ENCODE measurements around the gene SLC26A4. TPM values are rescaled to one million over a fixed set of nuclear protein-coding genes. Genes with fewer than 3 reads are reported as not detected.

Gene SLC26A4
- total and polyA plus RNA-seq, 9 of the 15 experiments (the other 6 are each of a cell fraction or from before 2014, with no cell fraction given) = 0.09 to 1.2 (median 0.33) TPM

GRCh38 chr7:107728276-107728675 is 67.6 kb downstream of the SLC26A4 start:
- Histone ChIP-seq H2AFZ (ENCODE audit: low read depth, low read length) (no peak overlapping the region), H3K79me2 (ENCODE audit: control insufficient read depth, insufficient read depth, low read length) (no peaks in the 10 kb centered on the region), H4K20me1 (replicated peaks; ENCODE audit: control insufficient read depth, insufficient read depth, low read length) (no peaks in the 10 kb centered on the region), H3K4me2 (ENCODE audit: insufficient read depth, low read length) (no peak overlapping the region), H3K4me1 (replicated peaks in 1 of 2; ENCODE audit: control insufficient read depth in 2 of 2, insufficient read depth in 2 of 2, low read length in 2 of 2) (peaks cover 0 to 3% of the 10 kb centered on the region in 2 experiments; a peak in 1 of 5 replicates), H3K4me3 (no peak overlapping the region), H3K27ac (ENCODE audit: extremely low read depth, low read depth, low read length) (no peak overlapping the region), H3K36me3 (ENCODE audit: control insufficient read depth, insufficient read depth, low read length) (no peaks in the 10 kb centered on the region), H3K9me1 (ENCODE audit: control insufficient read depth, insufficient read depth, low read length) (no peaks in the 10 kb centered on the region), H3K9ac (ENCODE audit: insufficient read depth in 1 of 2, low read depth in 2 of 2, low read length in 2 of 2) (no peak overlapping the region), H3K9me3 (replicated peaks; ENCODE audit: control insufficient read depth, insufficient read depth, low read depth, low read length) (no peaks in the 10 kb centered on the region), H3K27me3 (ENCODE audit: control insufficient read depth in 2 of 2, insufficient read depth in 2 of 2, low read length in 2 of 2) (no peaks in the 10 kb centered on the region)
- DNase-seq (ENCODE audit: extremely low read depth in 1 of 4, low spot score in 3 of 4) = no peak
- FAIRE-seq = no peak
- ChIA-PET POLR2A (interaction anchor here (0.5 to 2.1 kb wide), 9 partner anchors 13 to 475 kb away, joined by 3 to 6 read pairs (median 3); partner anchors contain the start of gene CBLL1), CTCF (ENCODE audit: low intra/inter-chr PET ratio) (no interaction called here)
- no peak for TF ChIP-seq NELFE (IDR thresholded peaks at IDR 0.05; ENCODE audit: insufficient read depth, insufficient read length)
- 0 out of 4 replicates have a peak, but pooled peaks of 1 of the 2 experiments have one; percentile 15 for TF ChIP-seq TRIM24 (IDR thresholded peaks at IDR 0.05)
- TF ChIP-seq CEBPG (CRISPR knock-in tag; IDR thresholded peaks at IDR 0.05) = no peak
- peak in 1 of 2 experiments; percentile 44; a peak in 1 of 4 replicates for TF ChIP-seq CEBPG (tag; conservative IDR thresholded peaks at IDR 0.05 in 1 of 2, IDR thresholded peaks at IDR 0.05 in 1 of 2)
- TF ChIP-seq NR1H2 (CRISPR knock-in tag; IDR thresholded peaks at IDR 0.05) = no peak
- TF ChIP-seq POLR2H (tag; IDR thresholded peaks at IDR 0.05; ENCODE audit: low read depth) = no peak
- no peak for TF ChIP-seq RBM34 (IDR thresholded peaks at IDR 0.05; ENCODE audit: borderline replicate concordance, insufficient read depth, low read length)
- in situ Hi-C loops (cut with MboI) (loop anchor here (10.0 to 25.0 kb wide), 2 partner anchors 409 to 533 kb away; partner anchors contain the start of gene LAMB4), intact Hi-C loops (cut with micrococcal nuclease) (no loop called here)
- ATAC-seq = no peak
- BruUV-seq (replicated peaks) = no TSS peak
